Neural progenitor cell (in vitro differentiated cells): ENCODE measurements around the gene KRR1. TPM values are rescaled to one million over a fixed set of nuclear protein-coding genes. Genes with fewer than 3 reads are reported as not detected.

Source experiments
- DNase-seq: peaks from one replicate; pipeline ENCODE4 v3.0.0-alpha.2; 2016; ENCODE audit warnings: low spot score
- H2AFZ ChIP-seq: fragments of 200-600 bp; sonication (generic); replicated peaks from 2 replicates; pipeline ENCODE4 v1.6.1; 2016; ENCODE audit warnings: antibody characterized with exemption
- H3F3A ChIP-seq: fragments of 200-600 bp; sonication (generic); 2 replicates; pipeline ENCODE4 v1.6.1; 2016; ENCODE audit warnings: antibody characterized with exemption, low read depth
- H3K27ac ChIP-seq: fragments of 200-600 bp; sonication (generic); 2 replicates; pipeline ENCODE4 v1.5.1; 2016; ENCODE audit warnings: mild to moderate bottlenecking
- H3K27me3 ChIP-seq: fragments of 200-600 bp; sonication (generic); 2 replicates; pipeline ENCODE4 v1.6.1; 2016; ENCODE audit warnings: mild to moderate bottlenecking, moderate library complexity
- H3K36me3 ChIP-seq: fragments of 200-600 bp; sonication (generic); 2 replicates; pipeline ENCODE4 v1.5.1; 2016
- H3K4me1 ChIP-seq: fragments of 200-600 bp; sonication (generic); 2 replicates; pipeline ENCODE4 v1.6.1; 2016; ENCODE audit warnings: mixed run types
- H3K4me2 ChIP-seq: fragments of 200-600 bp; sonication (generic); 2 replicates; pipeline ENCODE4 v1.6.1; 2016
- H3K4me3 ChIP-seq: fragments of 200-600 bp; sonication (generic); 2 replicates; pipeline ENCODE4 v1.5.1; 2016
- H3K79me2 ChIP-seq: fragments of 200-600 bp; sonication (generic); 2 replicates; pipeline ENCODE4 v1.6.1; 2016; ENCODE audit warnings: low read depth
- H3K9ac ChIP-seq: fragments of 200-600 bp; sonication (generic); 2 replicates; pipeline ENCODE4 v1.6.1; 2016
- H3K9me3 ChIP-seq: fragments of 200-600 bp; sonication (generic); 2 replicates; pipeline ENCODE4 v1.5.1; 2016; ENCODE audit warnings: low read depth
- H4K20me1 ChIP-seq: fragments of 200-600 bp; sonication (generic); 2 replicates; pipeline ENCODE4 v1.6.1; 2016; ENCODE audit warnings: low read depth
- H3K27ac Mint-ChIP-seq: 3 replicates; pipeline ENCODE4 v1.8.0; 2021; ENCODE audit warnings: mixed read lengths
- H3K27me3 Mint-ChIP-seq: 2 replicates; pipeline ENCODE4 v1.8.0; 2022; ENCODE audit warnings: low read depth, mild to moderate bottlenecking, inconsistent platforms, moderate library complexity, mixed read lengths; ENCODE audit not compliant: insufficient read depth
- H3K36me3 Mint-ChIP-seq: 3 replicates; pipeline ENCODE4 v1.8.0; 2021; ENCODE audit warnings: mixed read lengths
- H3K4me1 Mint-ChIP-seq: 3 replicates; pipeline ENCODE4 v1.8.0; 2021; ENCODE audit warnings: mixed read lengths
- H3K4me3 Mint-ChIP-seq: 3 replicates; pipeline ENCODE4 v1.8.0; 2021; ENCODE audit warnings: mild to moderate bottlenecking, moderate library complexity, mixed read lengths
- H3K9me3 Mint-ChIP-seq: 3 replicates; pipeline ENCODE4 v1.8.0; 2020; ENCODE audit warnings: mixed read lengths
- CTCF ChIP-seq: fragments of 200-600 bp; sonication (generic); IDR thresholded peaks from 2 replicates; pipeline ENCODE4 v1.5.1; 2017; ENCODE audit warnings: antibody characterized with exemption, mild to moderate bottlenecking
- EZH2 ChIP-seq: fragments of 200-600 bp; sonication (generic); IDR thresholded peaks from 2 replicates; pipeline ENCODE4 v1.6.1; 2017; ENCODE audit warnings: antibody characterized with exemption, mild to moderate bottlenecking, moderate library complexity
- EZH2phosphoT487 ChIP-seq: fragments of 200-600 bp; sonication (generic); IDR thresholded peaks from 2 replicates; pipeline ENCODE4 v1.6.1; 2017; ENCODE audit warnings: antibody characterized with exemption
- total RNA-seq: library from RNA; depleted of rRNA; stranded (reverse); fragments of >200 nt; gene quantifications from 2 replicates; pipeline ENCODE4 v1.2.3, GENCODE V29; 2015; ENCODE audit warnings: low replicate concordance

The KRR1 gene
- total RNA-seq, 1 donor from 2014 or later: 70.0 TPM

GRCh38 chr12:75556311-75556899 is 45.0 kb upstream of the KRR1 start:
- no peak overlapping the region for H3K4me3 Mint-ChIP-seq
- Histone ChIP-seq H3K4me1 (peaks cover 23% of the 10 kb centered on the region), H3K79me2 (no peaks in the 10 kb centered on the region), H3K27ac (no peak overlapping the region), H3K4me3 (no peak overlapping the region), H3K27me3 (no peaks in the 10 kb centered on the region), H3K9ac (no peak overlapping the region), H3K4me2 (no peak overlapping the region), H2AFZ (no peak overlapping the region), H4K20me1 (no peaks in the 10 kb centered on the region), H3K9me3 (no peaks in the 10 kb centered on the region), H3F3A (no peaks in the 10 kb centered on the region), H3K36me3 (no peaks in the 10 kb centered on the region)
- no peak overlapping the region for H3K27ac Mint-ChIP-seq
- no peak for DNase-seq
- no peaks in the 10 kb centered on the region for H3K9me3 Mint-ChIP-seq
- peaks cover 6% of the 10 kb centered on the region for H3K27me3 Mint-ChIP-seq
- peaks cover 30% of the 10 kb centered on the region for H3K4me1 Mint-ChIP-seq
- TF ChIP-seq CTCF: no peak
- no peak for TF ChIP-seq EZH2phosphoT487
- TF ChIP-seq EZH2: no peak
- no peaks in the 10 kb centered on the region for H3K36me3 Mint-ChIP-seq

GRCh38 chr12:75554556-75554880 is 43.1 kb upstream of the KRR1 start:
- Mint-ChIP-seq H3K27ac (no peak overlapping the region), H3K27me3 (peaks cover 6% of the 10 kb centered on the region), H3K4me3 (no peak overlapping the region), H3K9me3 (no peaks in the 10 kb centered on the region), H3K36me3 (no peaks in the 10 kb centered on the region), H3K4me1 (peaks cover 37% of the 10 kb centered on the region)
- H3K4me2 ChIP-seq: no peak overlapping the region
- TF ChIP-seq EZH2phosphoT487 (no peak), CTCF (no peak), EZH2 (no peak)
- H3K4me1 ChIP-seq: peaks cover 23% of the 10 kb centered on the region
- DNase-seq: no peak
- no peak overlapping the region for H3K4me3 ChIP-seq
- no peak overlapping the region for H2AFZ ChIP-seq
- no peaks in the 10 kb centered on the region for H3K27me3 ChIP-seq
- H3K36me3 ChIP-seq: no peaks in the 10 kb centered on the region
- no peaks in the 10 kb centered on the region for H3K9me3 ChIP-seq
- H3K27ac ChIP-seq: no peak overlapping the region
- H3K9ac ChIP-seq: no peak overlapping the region
- H3K79me2 ChIP-seq: no peaks in the 10 kb centered on the region
- H3F3A ChIP-seq: no peaks in the 10 kb centered on the region
- H4K20me1 ChIP-seq: no peaks in the 10 kb centered on the region

- H3K79me2 ChIP-seq: no peaks in the 10 kb centered on the region
- no peak for DNase-seq
- no peaks in the 10 kb centered on the region for H4K20me1 ChIP-seq
- peaks cover 37% of the 10 kb centered on the region for H3K4me1 Mint-ChIP-seq
- H3K4me3 Mint-ChIP-seq: no peak overlapping the region
- H3K9me3 Mint-ChIP-seq: no peaks in the 10 kb centered on the region
- H3K27ac Mint-ChIP-seq: peak overlapping the region; percentile 16
- H3K9me3 ChIP-seq: no peaks in the 10 kb centered on the region
- no peaks in the 10 kb centered on the region for H3F3A ChIP-seq
- no peaks in the 10 kb centered on the region for H3K27me3 ChIP-seq
- peak overlapping the region; percentile 7 for H3K4me2 ChIP-seq
- H3K9ac ChIP-seq: no peak overlapping the region
- H3K4me1 ChIP-seq: peaks cover 23% of the 10 kb centered on the region
- H2AFZ ChIP-seq: peak overlapping the region; percentile 51
- H3K36me3 Mint-ChIP-seq: no peaks in the 10 kb centered on the region
- no peaks in the 10 kb centered on the region for H3K36me3 ChIP-seq
- no peak overlapping the region for H3K27ac ChIP-seq
- peaks cover 6% of the 10 kb centered on the region for H3K27me3 Mint-ChIP-seq
- TF ChIP-seq CTCF (no peak), EZH2 (no peak), EZH2phosphoT487 (no peak)
- H3K4me3 ChIP-seq: no peak overlapping the region
These were observed 42.6 kb upstream of the KRR1 start for GRCh38 chr12:75553836-75554555.
